LHCN-M2 (cell line): ENCODE measurements around the gene PLEKHA1. TPM values are rescaled to one million over a fixed set of nuclear protein-coding genes. Genes with fewer than 3 reads are reported as not detected.

ENCODE experiments used
- DNase-seq: peaks from one replicate; pipeline ENCODE4 v3.0.0-alpha.2; 2012; ENCODE audit warnings: low read depth
- polyA plus RNA-seq: library from polyadenylated mRNA; unstranded; fragments of >200 nt; gene quantifications from one replicate; pipeline ENCODE4 v1.2.1, GENCODE V29; 2012; ENCODE audit warnings: missing spikeins
- total RNA-seq: library from RNA; depleted of rRNA; stranded (reverse); fragments of >200 nt; gene quantifications from 2 replicates; pipeline ENCODE4 v1.2.3, GENCODE V29; 2014; rRNA removed

PLEKHA1 gene
- total RNA-seq = 10.1 and 17.3 TPM in 2 replicates
- 5.7 TPM for polyA plus RNA-seq

DNA sequence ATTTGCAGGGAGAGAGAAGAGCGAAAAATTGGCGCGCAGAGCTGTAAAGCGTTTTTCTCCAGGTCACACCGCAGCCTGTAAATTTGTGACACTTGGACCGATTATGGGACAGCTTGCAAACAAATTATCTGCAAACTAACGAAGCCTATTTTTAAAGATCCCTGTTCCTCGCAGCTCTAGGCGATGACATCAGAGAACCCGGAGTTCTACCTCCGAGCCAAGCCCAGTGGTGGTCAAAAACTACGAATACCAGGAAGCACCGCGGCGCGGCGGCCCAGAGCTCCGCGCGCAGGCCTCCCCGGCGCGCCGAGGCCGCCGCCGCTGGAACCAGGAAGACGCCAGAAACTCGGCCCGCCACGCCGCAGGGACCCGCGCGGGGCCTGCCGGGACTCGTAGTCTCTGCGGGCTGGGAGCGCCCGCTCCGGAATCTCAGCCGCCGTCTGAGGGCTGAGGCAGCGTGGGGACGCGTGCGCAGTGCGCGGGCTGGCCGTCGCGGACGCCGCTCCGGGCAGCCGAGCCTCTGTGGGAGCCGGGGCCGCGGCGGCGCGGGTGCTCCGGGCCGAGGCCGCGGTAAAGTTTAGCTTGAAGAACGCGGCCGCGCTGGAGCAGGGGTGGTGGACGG is at the start of gene PLEKHA1:
Gene PLEKHA1, plus strand, starts transcription at position 472 of the 622 bp plus-strand sequence. CDS start 18,493 bp downstream, outside the sequence.
- peak; percentile 92 for DNase-seq

DNA sequence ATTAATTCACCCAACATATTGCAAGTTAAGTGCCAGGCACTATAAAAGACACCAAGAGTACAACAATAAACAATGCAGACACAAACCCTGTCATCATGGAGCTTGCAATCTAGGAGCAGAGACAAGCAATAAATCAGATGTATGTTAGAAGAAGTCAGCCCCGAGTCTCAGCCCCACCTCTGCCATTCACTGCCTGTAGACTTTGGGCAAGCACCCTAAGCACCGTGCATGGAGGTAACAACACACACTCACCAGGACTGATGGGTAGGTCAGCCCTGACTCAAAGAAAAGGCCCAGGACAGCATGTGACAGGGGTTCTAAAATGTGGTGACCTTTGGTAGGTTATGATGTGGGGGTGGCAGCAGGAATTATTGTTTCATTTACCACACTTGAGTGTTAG is 49.3 kb upstream of the PLEKHA1 start:
- DNase-seq = no peak

DNA sequence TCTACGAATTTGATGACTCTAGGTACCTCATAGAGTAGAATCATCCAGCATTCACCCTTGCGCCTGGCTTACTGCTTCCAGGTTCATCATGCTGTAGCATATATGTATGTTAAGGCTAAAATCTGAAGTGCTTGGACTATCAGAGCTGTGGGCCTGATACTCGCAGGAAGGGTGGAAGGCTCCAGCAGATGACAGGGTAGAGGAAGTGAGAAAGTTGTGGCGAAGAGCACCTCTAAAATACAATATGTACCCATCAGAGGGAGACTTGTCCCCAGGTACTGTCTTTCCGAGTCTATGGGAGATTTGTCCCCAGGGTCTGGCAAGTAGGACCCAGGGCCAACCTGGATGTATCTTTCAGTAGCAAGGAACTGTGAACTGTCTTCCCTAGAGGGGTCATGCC is 48.1 kb upstream of the PLEKHA1 start:
- no peak for DNase-seq

DNA sequence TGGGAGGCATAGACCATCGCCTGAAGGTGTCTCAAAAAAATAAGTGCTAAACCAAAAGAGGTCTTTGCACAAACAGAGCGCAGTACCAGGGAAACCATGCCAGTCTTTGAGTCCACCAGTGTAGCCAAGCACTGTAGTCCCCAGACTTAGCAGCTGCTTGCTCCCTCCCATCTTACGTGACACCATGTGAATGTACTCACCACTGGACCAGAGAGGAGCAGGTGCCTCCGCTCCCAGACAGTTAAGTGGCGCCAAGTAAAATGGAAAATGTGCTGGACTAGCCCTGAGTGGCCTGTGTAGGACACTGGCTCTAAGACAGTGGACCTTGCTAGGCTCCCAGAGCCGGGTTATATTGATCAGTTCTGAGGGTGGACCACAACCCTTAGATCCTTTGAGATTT is 47.7 kb upstream of the PLEKHA1 start:
- DNase-seq = no peak

DNA sequence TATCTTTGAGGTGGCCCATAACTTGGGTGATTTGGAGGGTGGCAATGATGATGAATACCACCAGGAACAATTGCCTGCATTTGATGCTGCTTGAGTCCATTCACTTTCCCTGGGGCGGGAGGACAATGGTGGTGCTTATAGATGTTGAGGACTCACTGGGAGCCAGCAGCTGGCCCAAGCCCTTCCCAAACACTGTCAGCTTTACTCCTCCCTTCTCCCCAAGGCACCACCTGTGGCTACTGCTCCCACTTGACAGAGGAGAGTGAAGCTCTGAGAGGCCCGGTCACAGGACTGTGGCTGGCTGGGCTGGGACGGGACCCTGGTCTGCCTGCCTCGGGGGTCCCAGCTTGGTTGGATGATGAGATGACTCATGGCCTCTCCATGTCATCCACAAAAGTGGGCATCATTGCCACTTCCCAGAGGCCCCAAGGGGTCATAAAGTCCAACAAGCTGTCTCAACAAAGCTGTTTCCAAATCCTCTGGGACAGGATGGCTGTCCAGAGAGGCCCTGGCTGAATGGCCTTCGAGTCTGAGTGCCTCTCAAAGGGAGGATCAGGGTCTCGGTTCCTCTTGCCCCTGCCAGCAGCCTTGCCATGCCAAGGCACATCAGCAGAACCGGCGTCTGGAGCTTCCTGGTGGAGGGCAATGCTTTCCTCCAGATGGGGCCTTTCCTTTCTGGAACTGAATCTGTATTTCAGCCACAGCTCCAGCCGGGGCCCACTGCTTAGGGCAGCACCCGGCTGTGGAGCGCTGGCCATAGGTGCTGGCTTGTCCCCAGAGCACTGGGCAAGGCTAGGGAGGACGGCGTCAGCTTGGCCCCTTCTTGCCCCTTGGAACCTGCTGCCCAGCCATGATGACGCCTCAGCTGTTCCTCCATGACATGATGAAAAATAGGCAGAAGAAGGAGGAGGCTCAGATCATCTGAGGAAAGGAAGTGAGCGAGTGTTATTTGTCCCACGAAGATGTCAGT is 47.0 kb upstream of the PLEKHA1 start:
- no peak for DNase-seq

DNA sequence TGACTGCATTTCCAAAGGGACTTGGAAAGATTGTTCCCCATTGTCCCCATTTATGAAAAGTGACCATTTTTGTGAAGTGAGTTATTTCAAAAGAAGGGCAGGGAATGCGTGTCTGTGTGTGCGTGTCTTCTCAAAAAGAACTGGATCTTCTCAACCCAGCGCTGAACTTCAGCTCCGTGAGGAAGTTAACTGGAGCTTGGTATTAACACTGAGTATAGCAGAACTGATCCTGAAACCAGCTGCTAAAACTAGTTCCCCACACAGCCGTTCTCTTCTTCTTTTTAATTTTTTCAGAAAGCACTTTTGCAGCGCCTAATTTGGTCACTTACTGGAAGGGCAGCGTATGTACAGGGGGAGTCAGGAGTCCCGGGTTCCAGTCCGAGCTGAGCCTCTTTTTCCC is 45.8 kb upstream of the PLEKHA1 start:
- DNase-seq = no peak

DNA sequence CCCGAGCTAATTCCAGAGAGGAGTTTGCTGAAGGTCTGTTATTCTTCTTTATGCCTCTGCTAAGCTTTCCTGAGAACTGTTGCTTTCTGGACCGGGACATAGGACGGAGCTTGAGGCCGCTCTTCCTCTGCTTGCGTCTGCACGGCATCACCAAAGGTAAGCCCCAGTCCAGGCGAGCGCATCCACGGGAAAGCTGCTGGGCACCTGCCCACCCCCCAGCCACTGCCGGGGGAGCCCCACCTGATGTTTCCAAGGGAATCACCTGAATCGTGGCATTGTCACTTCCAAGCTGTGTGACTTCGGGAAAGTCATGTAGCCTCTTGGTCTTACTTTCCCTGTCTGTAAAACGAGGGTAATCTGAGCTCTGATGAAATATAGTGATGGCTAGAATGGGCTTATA is 45.1 kb upstream of the PLEKHA1 start:
- DNase-seq = no peak

DNA sequence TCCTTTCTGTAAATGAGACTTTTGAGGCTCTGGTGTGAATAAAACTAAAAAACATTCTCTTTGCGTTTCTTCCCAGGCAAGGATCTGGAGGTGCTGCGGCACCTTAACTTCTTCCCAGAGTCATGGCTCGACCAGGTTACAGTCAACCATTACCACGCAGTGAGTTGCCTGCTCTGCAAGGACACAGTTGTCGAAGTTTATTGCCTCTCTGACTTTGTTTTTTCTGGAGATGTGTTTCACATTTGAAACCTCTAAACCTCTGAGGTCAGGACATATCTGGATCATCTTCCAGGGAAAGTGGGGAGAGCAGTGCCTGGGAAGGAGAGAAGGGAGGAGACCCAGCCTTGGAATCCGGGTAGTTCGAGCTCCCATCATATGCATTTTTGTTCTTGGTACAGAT is 43.4 kb upstream of the PLEKHA1 start:
- DNase-seq = no peak

DNA sequence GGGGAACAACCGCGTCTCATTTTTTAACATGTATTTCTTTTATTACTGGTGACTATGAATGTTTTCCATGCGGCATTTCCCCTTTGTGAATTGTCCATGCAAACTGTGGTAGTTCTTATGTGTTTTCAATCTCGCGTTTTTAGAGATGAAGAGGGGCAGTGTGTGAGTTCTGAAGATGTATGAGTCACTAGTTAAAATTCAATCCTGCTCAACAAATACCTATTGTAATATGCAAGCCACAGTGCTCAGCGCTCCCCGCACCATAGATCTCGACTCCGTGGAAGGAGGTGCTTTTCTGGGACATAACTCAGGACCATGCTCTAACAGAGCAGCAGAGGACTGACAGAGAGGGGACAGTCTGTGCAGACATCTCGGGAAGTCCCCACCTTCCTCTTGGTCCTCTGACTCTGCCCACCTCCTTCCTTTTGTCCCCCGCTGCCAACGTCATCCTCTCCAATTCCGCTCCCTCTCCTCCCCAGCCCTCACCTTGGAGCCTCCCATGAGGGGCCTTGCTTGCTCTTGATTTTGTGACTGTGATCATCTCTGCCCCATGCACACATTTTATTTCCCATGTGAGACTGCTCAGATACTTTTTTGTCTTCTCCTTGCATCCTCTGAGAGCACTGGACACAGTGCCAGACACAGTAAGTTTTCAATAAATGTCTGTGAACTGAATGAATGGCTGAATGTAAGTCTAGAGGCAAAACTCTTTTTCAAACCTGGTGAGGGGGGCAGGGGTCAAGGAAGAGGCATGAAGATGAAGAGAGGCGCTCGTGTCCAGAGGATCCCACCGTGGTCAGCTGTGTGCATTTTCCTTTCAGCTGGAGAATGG is 42.7 kb upstream of the PLEKHA1 start:
- no peak for DNase-seq

DNA sequence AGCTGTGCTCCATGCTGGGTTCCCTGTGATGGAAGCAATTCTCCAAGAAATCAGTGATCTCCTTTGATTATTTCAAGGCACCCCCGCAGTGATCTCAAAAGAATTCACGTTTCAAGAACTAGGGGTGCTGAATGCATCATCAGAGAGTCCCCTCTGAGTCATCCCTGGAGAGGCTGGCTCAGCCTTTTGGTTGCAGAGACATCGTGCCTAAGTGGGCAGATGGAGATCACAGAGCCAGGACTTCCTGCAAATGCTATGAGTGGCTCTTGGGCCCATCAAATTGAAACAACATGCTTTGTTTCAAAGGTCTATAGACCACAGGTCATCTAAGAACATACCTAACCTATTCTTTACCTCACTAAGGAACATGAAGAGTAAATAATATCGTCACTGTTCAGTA is 41.5 kb upstream of the PLEKHA1 start:
- DNase-seq = peak; percentile 34

DNA sequence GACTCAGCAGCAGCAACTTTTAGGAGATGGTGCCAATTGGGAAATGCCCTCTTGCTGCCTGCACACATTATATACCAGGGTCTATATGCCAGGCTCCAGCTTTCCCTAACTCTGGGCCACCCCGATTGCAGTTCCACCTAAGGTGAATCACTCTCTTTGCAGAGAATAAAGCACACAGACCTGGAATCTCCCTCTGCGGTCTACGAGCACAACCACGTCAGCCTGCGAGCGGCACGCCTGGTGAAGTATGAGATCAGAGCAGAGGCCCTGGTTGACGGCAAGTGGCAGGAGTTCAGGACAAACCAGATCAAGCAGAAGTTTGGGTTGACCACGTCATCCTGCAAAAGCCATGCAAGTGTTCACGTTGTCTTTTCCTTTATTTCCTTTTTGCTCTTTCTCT is 38.2 kb upstream of the PLEKHA1 start:
- no peak for DNase-seq

DNA sequence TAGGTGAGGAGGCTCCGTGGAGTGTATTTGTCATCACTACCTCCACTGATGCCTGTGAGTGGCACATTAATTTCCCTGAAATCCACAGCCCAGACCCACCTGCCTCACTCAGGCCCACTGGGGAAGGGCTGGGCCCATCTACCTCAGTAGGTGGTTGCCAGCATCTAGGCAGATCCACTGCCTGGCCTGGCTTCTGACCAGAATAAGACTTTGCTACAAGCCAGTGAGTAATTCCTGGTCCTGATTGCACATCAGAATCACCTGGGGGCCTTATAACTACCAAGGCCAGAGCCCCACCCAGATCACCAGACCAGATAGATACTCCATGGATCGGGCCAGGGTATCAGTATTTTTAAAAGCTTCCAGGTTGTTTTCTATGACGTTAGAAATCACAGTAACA is 37.5 kb upstream of the PLEKHA1 start:
- DNase-seq = no peak

DNA sequence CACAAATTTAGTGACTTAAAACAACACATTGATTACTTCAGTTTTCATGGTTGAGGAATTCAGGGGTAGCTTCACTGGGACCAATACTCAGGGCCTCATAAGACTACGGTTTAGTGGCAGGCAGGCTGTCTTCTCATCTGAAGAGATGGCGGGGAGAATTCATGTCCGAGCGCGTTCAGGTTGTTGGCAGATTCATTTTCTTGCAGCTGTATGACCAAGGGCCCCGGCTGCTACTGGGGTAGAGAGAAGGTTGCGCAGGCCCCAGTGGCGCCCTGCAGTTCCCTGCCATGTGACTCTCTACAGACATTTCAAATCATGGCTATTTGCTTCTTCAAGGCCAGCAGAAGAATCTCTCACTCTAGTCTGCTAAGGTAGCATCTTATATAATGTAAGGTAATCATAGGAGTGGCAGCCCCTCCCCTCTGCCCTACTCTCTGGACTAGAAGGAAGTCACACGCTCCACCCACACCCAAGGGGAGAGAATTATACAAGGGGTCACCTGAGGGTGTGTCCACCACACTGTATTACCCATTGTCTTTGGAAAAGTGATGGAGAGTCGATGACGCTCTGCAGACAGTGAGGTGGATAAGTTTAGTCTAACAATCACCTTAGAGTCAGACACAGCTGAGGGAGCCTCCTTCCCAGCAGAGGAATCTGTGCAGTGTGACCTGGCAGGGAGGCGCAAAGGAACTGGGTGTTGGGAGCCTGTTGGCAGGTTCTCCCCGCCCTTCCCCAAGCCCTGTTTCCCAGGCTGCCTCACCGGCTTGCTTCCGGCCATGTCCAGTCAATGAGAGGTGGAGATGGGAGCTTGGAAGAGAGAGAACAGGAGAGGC is 35.7 kb upstream of the PLEKHA1 start:
- DNase-seq = no peak

DNA sequence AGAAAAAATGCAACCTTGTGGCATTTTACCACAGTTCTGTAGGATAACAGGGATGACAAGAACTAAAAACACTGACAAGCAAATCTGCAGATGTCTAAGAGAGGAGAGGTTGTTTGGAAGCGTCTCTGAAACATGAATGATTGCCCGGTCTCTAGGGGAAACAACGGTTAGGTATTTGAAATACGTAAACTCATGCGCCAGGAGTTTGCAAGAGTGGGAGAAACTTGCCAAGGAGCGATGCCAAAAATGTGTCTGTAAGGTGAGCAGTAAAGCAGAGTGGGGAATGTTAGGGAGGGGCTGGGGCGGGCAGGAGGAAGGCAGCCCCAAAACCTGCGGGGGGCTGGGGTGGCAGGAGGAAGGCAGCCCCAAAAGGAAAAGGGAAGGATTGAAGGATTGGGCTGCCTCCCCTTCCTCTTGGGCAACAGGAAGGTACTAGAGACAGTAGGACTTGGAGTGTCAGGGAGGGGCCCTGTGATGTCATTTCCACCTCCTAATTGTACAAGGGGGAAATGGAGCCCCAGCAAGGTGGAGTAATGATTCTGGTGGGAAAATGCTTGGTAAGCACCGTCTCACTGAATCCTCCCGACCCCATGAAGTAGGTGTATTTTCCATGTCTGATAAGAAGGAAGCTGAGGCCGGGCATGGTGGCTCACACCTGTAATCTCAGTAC is 33.2 kb upstream of the PLEKHA1 start:
- no peak for DNase-seq

DNA sequence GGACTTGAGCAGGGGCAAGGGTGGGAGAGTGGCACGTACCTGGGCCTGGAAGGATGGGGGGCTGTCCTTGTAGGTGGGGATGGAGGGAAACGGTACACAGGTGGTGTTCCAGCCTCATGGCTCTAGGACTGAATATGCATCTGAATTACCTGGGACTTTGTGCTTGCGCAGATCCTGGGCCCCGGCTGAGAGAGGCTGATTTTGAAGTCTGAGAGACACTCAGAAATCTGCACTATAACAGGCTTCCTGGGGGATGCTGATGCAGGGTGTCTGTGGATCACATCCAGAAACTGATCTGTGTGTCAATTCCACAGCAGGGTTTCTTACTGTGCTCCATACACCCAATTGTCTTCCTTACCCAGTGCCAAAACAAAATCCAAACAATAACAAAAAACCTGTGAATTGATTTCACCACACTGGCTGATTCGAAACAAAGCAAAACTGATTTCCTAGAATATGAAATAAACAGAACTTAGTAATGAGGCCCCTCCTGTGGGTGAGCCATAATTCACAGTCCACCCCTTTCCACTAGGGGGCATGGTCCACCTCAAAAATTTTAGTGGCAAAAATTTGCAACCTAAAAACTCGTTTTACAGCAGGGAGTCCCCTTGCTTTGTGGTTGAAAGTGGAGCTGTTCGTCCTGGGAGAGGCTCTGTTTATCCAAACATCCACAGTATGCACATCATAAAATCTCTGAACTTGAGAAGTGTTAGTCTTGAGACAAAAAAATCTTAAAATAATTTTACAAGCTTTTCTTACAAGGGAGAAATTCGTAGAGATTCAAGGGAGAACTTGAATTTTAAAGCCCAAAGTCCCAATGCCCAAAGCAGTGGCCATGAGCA is 32.0 kb upstream of the PLEKHA1 start:
- peak; percentile 58 for DNase-seq

DNA sequence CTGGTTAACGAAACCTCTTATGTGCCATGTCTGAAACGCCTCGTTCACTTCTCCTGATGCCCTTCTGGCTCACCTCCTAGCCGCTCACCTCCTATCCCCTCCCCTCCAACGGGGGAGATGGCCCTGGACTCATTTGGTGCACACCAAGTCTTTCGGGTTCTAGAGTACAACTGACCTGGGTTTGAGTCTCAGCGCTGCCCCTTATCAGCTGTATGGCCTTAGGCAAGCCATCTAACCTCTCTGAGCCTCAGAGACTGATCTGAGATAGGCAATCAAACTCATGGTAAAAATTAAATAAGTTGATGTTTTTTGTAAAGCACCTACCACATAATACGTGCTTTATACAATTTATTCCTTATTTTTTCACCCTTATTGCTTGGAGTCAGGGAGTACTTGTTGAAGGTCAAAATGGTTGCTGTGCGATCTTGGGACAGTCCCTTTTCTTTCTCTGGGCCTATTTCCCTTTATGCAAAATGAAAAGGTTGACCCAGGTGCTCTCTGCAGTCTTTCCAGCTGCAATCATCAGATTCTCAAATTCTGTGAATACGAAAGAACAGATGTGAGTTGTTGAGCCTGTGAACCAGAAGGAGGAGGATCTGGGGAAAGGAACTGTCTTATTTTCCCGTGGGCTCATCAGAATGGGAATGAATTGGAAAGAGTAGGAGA is 31.2 kb upstream of the PLEKHA1 start:
- no peak for DNase-seq

DNA sequence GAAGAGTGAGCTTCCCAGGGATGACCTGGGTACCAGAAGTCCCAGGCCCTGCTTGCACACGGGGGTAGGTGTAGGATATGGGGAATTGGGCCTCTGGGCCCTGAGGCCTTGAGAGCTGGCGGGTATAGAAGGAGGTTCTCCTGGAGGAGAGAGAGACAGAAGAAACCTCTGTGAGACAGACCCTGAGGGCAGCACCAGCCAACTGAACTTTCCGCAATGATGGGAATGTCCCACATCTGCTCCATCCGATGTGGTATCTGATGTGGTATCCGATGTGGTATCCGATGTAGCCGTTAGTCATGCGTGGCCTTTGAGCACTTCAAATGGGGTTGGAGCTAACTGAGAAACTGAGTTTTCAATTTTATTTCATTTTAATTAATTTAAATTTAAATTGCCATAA is 30.6 kb upstream of the PLEKHA1 start:
- no peak for DNase-seq

DNA sequence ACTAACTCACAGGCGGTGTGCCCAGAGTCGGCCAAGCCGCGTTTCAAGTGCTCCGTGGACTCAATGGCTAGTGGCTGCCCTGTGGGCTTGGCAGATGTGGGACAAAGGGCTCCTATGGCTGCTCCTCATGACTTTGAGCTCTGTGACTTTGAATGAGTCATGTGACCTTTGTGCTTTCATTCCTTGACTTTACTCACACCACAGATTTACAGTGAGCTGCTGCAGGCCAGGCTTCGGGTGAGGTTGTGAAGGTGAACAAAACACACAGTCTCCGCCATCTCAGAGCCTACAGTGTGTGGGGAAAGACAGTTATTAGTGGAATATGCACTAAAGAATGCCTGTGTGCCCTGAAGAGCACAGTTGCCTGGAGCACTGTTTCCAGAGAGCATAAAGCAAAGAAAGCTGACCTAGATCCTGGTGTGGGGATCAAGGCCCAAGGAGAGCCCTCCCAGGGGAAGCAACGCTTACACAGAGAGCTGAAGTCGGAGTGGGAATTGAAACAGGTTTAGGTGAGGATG is 29.7 kb upstream of the PLEKHA1 start:
- peak; percentile 51 for DNase-seq
